AG10803 (cell line): ENCODE data around the gene LOC101059915.
A peak's percentile ranks its signal among the peaks of the same experiment; 100 is the strongest.

Experiments
- DNase-seq: peaks from one replicate; pipeline ENCODE4 v3.0.0; 2010; ENCODE audit warnings: low read depth
- H3K4me3 ChIP-seq: 2 replicates; pipeline ENCODE4 v1.5.1; 2011; ENCODE audit warnings: mild to moderate bottlenecking, low read length, control low read depth
- CTCF ChIP-seq: conservative IDR thresholded peaks from 2 replicates; pipeline ENCODE4 v1.5.1; 2011; ENCODE audit warnings: mild to moderate bottlenecking, low read length, control low read depth, inconsistent platforms

Gene LOC101059915

DNA sequence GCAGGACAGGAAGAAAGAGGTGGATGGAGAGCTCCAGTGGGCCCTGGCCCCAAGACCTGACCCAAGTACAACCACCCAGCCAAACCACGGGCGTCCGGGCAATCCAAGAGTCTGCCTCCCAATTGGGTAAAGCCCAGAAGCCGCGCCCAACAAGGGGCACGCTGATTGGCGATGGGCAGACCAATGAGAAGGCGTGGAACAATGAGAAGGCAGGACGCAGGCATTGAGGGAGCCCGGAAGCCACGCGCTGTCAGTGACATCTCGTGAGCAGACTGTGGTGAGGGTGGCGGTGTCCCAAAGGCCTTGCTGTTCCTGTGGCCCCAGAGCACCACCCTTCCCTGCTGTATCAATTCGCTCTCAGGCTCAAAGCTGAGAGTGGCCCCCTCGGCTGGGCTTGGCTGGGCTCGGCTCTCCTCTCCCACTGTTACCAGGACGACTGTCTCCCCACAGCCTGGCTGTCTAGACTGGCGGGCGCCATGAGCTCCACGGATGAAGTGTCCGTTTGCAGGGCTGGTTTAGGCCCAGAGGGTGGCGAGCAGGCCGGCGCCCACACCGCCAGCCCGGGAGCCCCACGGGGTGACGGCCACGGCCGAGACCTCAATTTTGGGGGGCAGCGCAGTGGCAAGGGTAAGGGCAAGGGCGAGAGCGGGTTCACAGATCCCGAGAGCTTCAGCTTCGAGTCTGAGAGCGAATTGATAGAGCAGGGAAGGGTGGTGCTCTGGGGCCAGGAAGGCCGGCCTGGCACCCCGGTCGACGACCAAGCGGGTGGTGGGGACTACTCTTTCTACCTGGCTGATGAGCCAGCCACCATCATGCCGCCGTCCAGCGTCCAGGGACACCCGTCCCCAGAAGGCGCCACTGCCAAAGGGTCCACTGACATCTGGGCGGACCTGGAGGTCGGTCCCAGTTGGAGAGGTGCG is at the start of gene LOC101059915:
Gene LOC101059915 (plus strand): TSS at position 219 of the 920 bp plus-strand sequence.
- no peak for TF ChIP-seq CTCF
- H3K4me3 ChIP-seq = no peak within 1 kb of the TSS
- DNase-seq = no peak

DNA sequence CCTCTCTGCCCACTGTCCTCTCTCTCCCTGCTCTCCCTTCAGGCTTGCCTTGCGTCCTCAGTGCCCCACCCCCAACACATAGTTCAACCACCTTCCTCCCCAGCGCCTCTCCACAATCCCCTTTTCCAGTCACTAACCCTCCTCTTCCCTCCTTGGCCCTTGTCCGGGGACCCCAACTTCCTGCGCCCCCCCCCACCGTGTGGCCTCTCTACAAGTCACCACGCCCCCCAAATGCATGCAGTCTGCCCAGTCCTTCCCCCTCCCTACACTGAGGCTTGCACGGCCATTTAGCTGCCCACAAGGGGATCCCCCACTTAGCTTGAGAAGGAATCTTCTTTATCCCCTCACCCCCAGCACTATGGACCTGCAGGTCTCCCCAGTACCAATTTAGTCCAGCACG is 49.6 kb upstream of the LOC101059915 start:
- no peak overlapping the region for H3K4me3 ChIP-seq
- no peak for TF ChIP-seq CTCF
- no peak for DNase-seq

DNA sequence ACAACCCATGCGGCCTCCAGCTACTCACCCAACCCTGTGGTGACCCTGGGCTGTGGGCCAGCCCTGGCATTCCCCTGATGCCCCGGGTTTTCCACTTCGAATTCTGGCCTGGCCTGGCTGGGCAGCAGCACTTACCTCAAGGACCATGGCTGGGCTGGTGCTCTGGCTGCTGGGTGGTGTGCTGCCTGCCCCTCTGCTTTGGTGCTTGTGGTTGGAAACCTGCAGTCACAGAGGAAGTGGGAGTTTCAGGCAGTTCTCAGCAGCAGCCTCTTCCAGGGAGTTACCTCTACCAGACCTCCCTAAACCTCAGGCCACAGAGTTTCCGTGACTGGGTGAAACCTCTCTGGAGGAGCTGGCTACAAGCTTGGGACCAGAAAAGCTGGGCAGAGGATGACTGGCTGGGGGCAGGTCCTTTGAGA is 49.0 kb upstream of the LOC101059915 start, which contains the start of gene CXCR3:
Gene CXCR3 (minus strand): TSS at position 209 of the 419 bp plus-strand sequence. CDS start 62 bp downstream, at position 147.
- no peak for TF ChIP-seq CTCF
- H3K4me3 ChIP-seq = no peak within 1 kb of the TSS
- no peak for DNase-seq

- H3K4me3 ChIP-seq = no peak overlapping the region
- no peak for TF ChIP-seq CTCF
- DNase-seq = no peak
Observed at GRCh38 chrX:71618787-71619186, 48.6 kb upstream of the LOC101059915 start.

- no peak for TF ChIP-seq CTCF
- no peak for DNase-seq
- H3K4me3 ChIP-seq = no peak overlapping the region
Observed at GRCh38 chrX:71619193-71619592, 48.2 kb upstream of the LOC101059915 start.

- TF ChIP-seq CTCF = no peak
- H3K4me3 ChIP-seq = no peak overlapping the region
- DNase-seq = no peak
Observed at GRCh38 chrX:71619986-71620385, 47.4 kb upstream of the LOC101059915 start.

GRCh38 chrX:71621603-71622002 is 45.7 kb upstream of the LOC101059915 start:
- TF ChIP-seq CTCF = no peak
- peak; percentile 39 for DNase-seq
- H3K4me3 ChIP-seq = no peak overlapping the region
